HPDE6-E6E7 (cell line): ENCODE results near the gene BLZF1.
"Not testable (repeated sequence)": the region's sequence is repeated elsewhere in the genome, so short reads cannot be mapped to it uniquely, and the experiment has no call there.

Source experiments
- DNase-seq: peaks from one replicate; pipeline ENCODE4 v3.0.0; 2011; ENCODE audit warnings: missing footprints; ENCODE audit errors: extremely low spot score

BLZF1 gene

DNA sequence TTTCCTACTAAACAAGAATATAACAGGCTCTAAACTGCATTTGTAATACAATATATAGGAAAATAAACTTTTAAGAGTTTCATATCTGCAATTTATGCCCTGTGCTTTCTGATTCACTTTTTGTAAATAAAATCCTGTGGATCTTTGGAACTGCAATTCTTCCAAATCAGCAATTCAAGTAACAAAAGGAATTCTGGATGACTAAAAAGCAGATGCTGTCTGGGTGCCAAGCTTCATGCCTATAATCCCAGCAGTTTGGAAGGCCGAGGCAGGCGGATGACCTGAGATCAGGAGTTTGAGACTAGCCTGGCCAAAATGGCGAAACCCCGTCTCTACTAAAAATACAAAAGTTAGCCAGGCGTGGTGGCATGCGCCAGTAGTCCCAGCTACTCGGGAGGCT is 6.7 kb upstream of the BLZF1 start:
- no peak for DNase-seq

- peak; percentile 40 for DNase-seq
Observed at GRCh38 chr1:169363046-169363730, 4.8 kb upstream of the BLZF1 start.

DNA sequence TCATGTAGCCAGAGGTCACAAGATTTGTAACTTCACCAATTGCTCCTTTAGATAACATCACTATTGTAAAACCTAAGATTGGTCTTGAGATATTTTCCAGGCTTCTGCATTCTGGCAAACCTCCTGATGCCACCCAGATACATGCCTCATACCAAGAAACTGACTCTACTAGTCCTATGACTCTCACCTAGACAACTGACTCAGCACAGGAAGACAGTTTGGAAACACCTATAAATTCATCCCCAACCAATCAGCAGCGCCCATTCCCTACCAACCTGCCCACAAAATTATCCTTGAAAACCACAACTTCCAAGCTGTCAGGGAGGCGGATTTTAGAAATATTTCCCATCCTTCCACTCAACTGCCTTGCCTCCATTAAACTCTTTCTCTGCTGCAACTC is 3.0 kb upstream of the BLZF1 start:
- DNase-seq: peak; percentile 39

GRCh38 chr1:169367096-169367685 is 804 bp upstream of the BLZF1 start:
- no peak for DNase-seq

DNA sequence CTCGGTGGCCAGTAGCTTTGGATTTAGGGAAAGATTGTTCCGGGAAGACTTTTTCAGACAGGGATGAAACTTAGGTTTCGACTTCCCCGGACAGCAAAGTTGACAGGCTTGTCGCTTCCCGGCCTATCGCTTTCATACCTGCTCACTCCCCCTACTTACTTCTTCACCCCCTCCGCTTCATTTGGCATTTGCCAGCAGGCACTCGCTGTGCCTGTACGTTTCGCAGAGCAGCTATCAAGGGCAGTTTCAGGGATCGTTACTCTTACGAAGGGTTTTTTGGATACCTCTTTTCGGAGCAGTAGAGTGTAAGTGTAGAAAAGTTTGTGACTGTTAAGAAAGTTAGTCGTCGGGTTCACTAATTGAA is 393 bp downstream of the BLZF1 start:
- DNase-seq: peak; percentile 13

GRCh38 chr1:169371404-169371803 is 3.4 kb downstream of the BLZF1 start:
- DNase-seq: no peak

- no peak for DNase-seq
Observed at GRCh38 chr1:169381162-169381561, 13.2 kb downstream of the BLZF1 start.

GRCh38 chr1:169383449-169383848 is 15.5 kb downstream of the BLZF1 start:
- no peak for DNase-seq

- no peak for DNase-seq
Observed at GRCh38 chr1:169387399-169387798, 19.4 kb downstream of the BLZF1 start.

GRCh38 chr1:169390303-169390702 is 22.3 kb downstream of the BLZF1 start:
- no peak for DNase-seq

- no peak for DNase-seq
Observed at GRCh38 chr1:169392406-169392805, 24.4 kb downstream of the BLZF1 start.

DNA sequence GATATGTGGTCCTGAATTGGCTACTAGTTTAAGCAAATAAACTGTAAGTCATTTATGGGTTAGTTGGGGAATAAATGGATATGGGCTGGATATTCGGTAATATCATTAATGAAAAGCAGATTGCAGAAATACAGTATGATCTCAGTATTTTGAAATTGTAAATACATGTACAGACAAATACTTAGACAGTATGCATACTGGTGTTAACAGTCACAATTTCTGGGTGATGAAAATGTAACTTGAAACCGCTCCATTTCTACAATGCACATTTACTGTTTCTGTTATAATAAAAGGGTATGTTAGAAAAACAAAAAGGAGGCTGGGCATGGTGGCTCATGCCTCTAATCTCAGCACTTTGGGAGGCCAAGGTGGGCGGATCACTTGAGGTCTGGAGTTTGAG is 28.0 kb downstream of the BLZF1 start:
- no peak for DNase-seq

GRCh38 chr1:169402578-169402977 is 34.6 kb downstream of the BLZF1 start:
- DNase-seq: not testable (repeated sequence)

DNA sequence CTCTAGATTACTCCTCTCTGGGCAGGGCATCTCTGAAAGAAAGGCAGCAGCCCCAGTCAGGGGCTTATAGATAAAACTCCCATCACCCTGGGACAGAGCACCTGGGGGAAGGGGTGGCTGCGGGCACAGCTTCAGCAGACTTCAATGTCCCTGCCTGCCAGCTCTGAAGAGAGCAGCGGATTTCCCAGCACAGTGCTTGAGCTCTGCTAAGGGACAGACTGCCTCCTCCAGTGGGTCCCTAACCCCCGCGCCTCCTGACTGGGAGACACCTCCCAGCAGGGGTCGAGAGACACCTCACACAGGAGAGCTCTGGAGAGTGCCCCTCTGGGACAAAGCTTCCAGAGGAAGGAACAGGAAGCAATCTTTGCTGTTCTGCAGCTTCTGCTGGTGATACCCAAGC is 40.3 kb downstream of the BLZF1 start:
- not testable (repeated sequence) for DNase-seq

DNA sequence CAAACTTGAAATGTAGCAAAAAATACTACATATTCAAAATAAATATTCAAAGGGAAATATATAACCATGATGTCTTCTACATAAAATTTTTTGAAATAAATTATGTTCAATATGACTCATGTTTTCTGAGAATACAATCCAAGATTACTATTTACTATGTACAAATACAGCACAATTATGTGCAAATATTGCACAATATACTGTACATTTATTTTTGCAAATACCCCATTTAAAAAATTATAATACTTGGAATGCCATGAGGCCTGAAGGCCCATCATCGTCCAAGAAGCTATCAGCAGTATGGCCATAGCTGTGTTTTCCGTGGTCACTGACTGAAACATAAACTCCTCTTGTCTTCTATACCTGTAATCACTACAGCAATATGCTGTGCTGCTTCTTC is 47.0 kb downstream of the BLZF1 start:
- DNase-seq: no peak

DNA sequence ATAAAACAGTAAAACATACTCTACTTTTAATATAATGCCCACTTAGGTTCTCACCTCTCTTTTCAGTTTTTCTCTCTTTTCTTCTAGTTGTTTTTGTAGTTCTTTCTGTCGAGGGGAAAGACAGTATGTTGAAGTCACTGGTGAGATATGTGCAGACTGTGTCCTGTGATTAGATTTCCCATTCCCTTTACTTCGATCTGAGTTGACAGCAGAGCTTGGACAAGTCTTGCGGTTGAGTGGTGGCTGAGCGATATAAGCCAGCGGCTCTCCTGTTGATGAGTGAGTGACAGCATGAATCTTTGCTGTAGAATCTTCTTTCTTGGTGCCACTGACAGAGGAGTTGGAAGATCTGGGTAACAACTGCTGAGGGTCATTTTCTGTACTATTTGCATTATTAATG is 53.3 kb downstream of the BLZF1 start:
- DNase-seq: no peak

DNA sequence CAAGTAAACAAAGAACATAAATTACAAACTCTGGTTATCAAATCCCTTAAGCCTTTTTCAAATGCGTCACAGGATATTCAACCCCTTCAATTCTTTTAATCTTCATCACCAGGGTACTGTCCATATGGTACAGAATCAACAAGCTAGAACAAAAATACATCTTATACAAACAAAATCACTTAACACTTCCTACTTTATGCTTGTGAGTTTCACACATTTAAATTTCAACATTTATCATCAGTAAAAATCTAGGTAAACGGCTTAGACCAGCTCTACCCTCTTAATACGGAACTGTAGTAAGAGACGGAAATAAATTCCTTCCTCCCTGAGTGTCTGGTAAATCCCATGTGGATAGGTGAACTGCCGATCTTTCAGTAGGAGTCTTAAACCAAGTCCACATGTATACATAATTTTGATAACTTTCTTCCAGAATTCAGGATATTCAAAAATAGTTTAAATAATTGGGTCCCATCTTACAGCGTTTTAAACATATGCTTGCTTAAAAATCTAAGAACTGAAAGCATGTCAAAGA is 58.2 kb downstream of the BLZF1 start:
- no peak for DNase-seq

DNA sequence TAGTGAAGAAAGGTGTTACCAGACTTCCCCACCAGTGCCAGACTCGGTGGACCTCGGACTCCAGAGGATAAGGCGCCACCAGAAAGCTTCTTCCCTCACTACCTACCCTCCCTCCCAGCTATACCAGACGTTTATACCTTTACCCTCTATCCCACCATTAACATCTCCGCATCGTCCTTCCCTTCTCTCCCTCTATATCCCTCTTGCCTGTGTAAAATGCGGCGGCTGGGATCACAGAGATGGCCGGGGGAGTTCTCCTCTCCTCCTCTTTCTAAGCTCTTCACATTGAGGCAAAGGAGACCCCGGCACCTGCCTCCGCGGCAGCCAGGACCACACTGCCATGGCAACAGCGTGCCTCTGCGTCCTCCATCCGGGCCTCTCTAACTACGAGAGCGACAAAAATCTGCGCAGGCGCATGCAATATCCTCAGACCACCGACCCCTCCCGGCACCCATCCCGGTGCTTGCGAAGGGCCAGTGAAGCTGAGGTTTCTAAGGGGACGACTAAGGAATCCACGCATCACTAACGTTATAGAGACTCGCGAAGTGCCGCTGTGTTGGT is 59.2 kb downstream of the BLZF1 start, which contains the start of gene CCDC181:
Gene CCDC181, minus strand, starts transcription at position 394 of the 561 bp plus-strand sequence. CDS start 2,547 bp downstream, outside the sequence.
- DNase-seq: peak; percentile 1
